H1 (cell line): ENCODE data around the gene DDX1. TPM values are rescaled to one million over a fixed set of nuclear protein-coding genes. Genes with fewer than 3 reads are reported as not detected.

Experiments used
- CTCF ChIA-PET: fragments of 300-600 bp; sonication (Branson Sonifier 250); formaldehyde crosslinking; loops from one replicate; lab custom pipeline; 2021; ENCODE audit not compliant: partially characterized antibody; lab: Charles Lee
- POLR2A ChIA-PET: fragments of 300-600 bp; sonication (Branson Sonifier 250); formaldehyde crosslinking; loops from one replicate; lab custom pipeline; 2021; ENCODE audit warnings: inconsistent platforms; ENCODE audit not compliant: partially characterized antibody; lab: Charles Lee
- DNase-seq, 2 experiments: peaks; one replicate each; pipeline versions ENCODE4 v3.0.0 to v3.0.0-alpha.2; 2010 to 2022; ENCODE audit warnings: low spot score in 2 of 2, low read depth in 1 of 2, mixed read lengths in 1 of 2
- FAIRE-seq: peaks from 2 replicates; lab custom pipeline; 2011; peaks lifted over from hg19 to GRCh38; lab: Jason Lieb, UNC
- H2AFZ ChIP-seq: 2 replicates; pipeline ENCODE4 v1.8.1; 2012; ENCODE audit warnings: low read length, inconsistent platforms
- H2AK5ac ChIP-seq: 2 replicates; pipeline ENCODE4 v1.6.1; 2013; ENCODE audit warnings: low read depth, low read length
- H2BK120ac ChIP-seq: replicated peaks from 2 replicates; pipeline ENCODE3; 2013; ENCODE audit warnings: low read depth, low read length, inconsistent platforms
- H2BK12ac ChIP-seq: 2 replicates; pipeline ENCODE4 v1.6.1; 2013; ENCODE audit warnings: low read depth, low read length
- H2BK15ac ChIP-seq: 2 replicates; pipeline ENCODE4 v1.6.1; 2013; ENCODE audit warnings: low read length
- H2BK20ac ChIP-seq: 2 replicates; pipeline ENCODE4 v1.6.1; 2013; ENCODE audit warnings: low read length
- H2BK5ac ChIP-seq: 2 replicates; pipeline ENCODE4 v1.6.1; 2013; ENCODE audit warnings: low read depth, low read length
- H3K14ac ChIP-seq: 2 replicates; pipeline ENCODE4 v1.6.1; 2013; ENCODE audit warnings: inconsistent platforms; ENCODE audit not compliant: insufficient read length
- H3K18ac ChIP-seq: 2 replicates; pipeline ENCODE4 v1.6.1; 2013; ENCODE audit warnings: low read length; ENCODE audit errors: extremely low read depth
- H3K23ac ChIP-seq: 2 replicates; pipeline ENCODE4 v1.6.1; 2013; ENCODE audit warnings: inconsistent platforms; ENCODE audit not compliant: insufficient read length
- H3K23me2 ChIP-seq: 2 replicates; pipeline ENCODE4 v1.6.1; 2013; ENCODE audit warnings: low read depth, low read length
- H3K27ac ChIP-seq: 2 replicates; pipeline ENCODE4 v1.6.1; 2011; ENCODE audit warnings: low read depth, low read length, inconsistent platforms
- H3K27me3 ChIP-seq, 4 experiments: replicated peaks in 1 of 4; 1 replicate in 1 of 4; 2 replicates in 3 of 4; pipeline versions ENCODE4 v1.6.1 to v1.8.1; 2011 to 2013; ENCODE audit warnings: low read length in 3 of 4, mild to moderate bottlenecking in 3 of 4, inconsistent platforms in 2 of 4, mixed read lengths in 2 of 4, moderate library complexity in 1 of 4; ENCODE audit not compliant: control insufficient read depth in 3 of 4, insufficient read depth in 3 of 4; ENCODE audit errors: extremely low read depth in 1 of 4
- H3K36me3 ChIP-seq, 4 experiments: 2 replicates each; pipeline versions ENCODE4 v1.6.1 to v1.8.1; 2011 to 2013; ENCODE audit warnings: mild to moderate bottlenecking in 4 of 4, low read length in 3 of 4, moderate library complexity in 2 of 4, control low read depth in 1 of 4, inconsistent platforms in 1 of 4; ENCODE audit not compliant: insufficient read depth in 4 of 4, control insufficient read depth in 2 of 4
- H3K4ac ChIP-seq: replicated peaks from 2 replicates; pipeline ENCODE3; 2013; ENCODE audit warnings: low read length, low read depth, mixed read lengths, inconsistent platforms; ENCODE audit not compliant: insufficient read length
- H3K4me1 ChIP-seq, 4 experiments: replicated peaks in 1 of 4; 1 replicate in 1 of 4; 2 replicates in 3 of 4; pipeline versions ENCODE4 v1.6.1 to v1.8.1; 2011 to 2013; ENCODE audit warnings: low read length in 3 of 4, inconsistent platforms in 2 of 4, mixed read lengths in 1 of 4; ENCODE audit not compliant: insufficient read depth in 4 of 4, control insufficient read depth in 3 of 4
- H3K4me2 ChIP-seq, 2 experiments: 2 replicates each; pipeline versions ENCODE4 v1.6.1 to v1.8.1; 2011 to 2013; ENCODE audit warnings: low read depth in 2 of 2, low read length in 2 of 2, control low read depth in 1 of 2, inconsistent platforms in 1 of 2, mild to moderate bottlenecking in 1 of 2; ENCODE audit not compliant: insufficient read depth in 1 of 2
- H3K4me3 ChIP-seq, 4 experiments: fragments of 200-600, 300-600 bp in 1 of 4; sonication (generic), shearing (Covaris generic), sonication (Bioruptor Twin) in 1 of 4; 2 replicates each; pipeline versions ENCODE4 v1.5.1 to v1.8.1; 2011 to 2016; ENCODE audit warnings: low read length in 4 of 4, low read depth in 3 of 4, control low read depth in 2 of 4, inconsistent platforms in 2 of 4, mild to moderate bottlenecking in 2 of 4, mixed read lengths in 1 of 4, moderate library complexity in 1 of 4; ENCODE audit not compliant: insufficient read depth in 2 of 4; ENCODE audit errors: extremely low read depth in 1 of 4
- H3K56ac ChIP-seq: replicated peaks from 2 replicates; pipeline ENCODE3; 2013; ENCODE audit warnings: low read depth, mild to moderate bottlenecking, mixed read lengths, low read length, inconsistent platforms; ENCODE audit not compliant: insufficient read length
- H3K79me1 ChIP-seq: 2 replicates; pipeline ENCODE4 v1.6.1; 2013; ENCODE audit warnings: low read depth, low read length, control low read depth
- H3K79me2 ChIP-seq, 2 experiments: 2 replicates each; pipeline versions ENCODE4 v1.6.1 to v1.8.1; 2012 to 2013; ENCODE audit warnings: low read length in 2 of 2, mild to moderate bottlenecking in 2 of 2, inconsistent platforms in 1 of 2; ENCODE audit not compliant: insufficient read depth in 2 of 2, control insufficient read depth in 1 of 2
- H3K9ac ChIP-seq, 4 experiments: replicated peaks in 1 of 4; 1 replicate in 1 of 4; 2 replicates in 3 of 4; pipeline versions ENCODE4 v1.6.1 to v1.8.1; 2011 to 2013; ENCODE audit warnings: low read depth in 3 of 4, low read length in 3 of 4, control low read depth in 2 of 4, mild to moderate bottlenecking in 2 of 4, moderate library complexity in 2 of 4, inconsistent platforms in 1 of 4; ENCODE audit errors: extremely low read depth in 1 of 4
- H3K9me3 ChIP-seq, 2 experiments: 2 replicates each; pipeline versions ENCODE4 v1.6.1 to v1.8.1; 2012 to 2013; ENCODE audit warnings: mild to moderate bottlenecking in 2 of 2, moderate library complexity in 2 of 2, control low read depth in 1 of 2, inconsistent platforms in 1 of 2, low read depth in 1 of 2, low read length in 1 of 2, mixed read lengths in 1 of 2; ENCODE audit not compliant: insufficient read depth in 2 of 2
- H4K20me1 ChIP-seq, 2 experiments: replicated peaks in 1 of 2; 2 replicates each; pipeline versions ENCODE3 to v1.8.1; 2011 to 2013; ENCODE audit warnings: inconsistent platforms in 2 of 2, low read length in 2 of 2, mild to moderate bottlenecking in 1 of 2; ENCODE audit not compliant: insufficient read depth in 2 of 2, control insufficient read depth in 1 of 2
- H4K5ac ChIP-seq: 2 replicates; pipeline ENCODE4 v1.6.1; 2013; ENCODE audit warnings: low read length, low read depth, mixed read lengths, inconsistent platforms; ENCODE audit not compliant: insufficient read length
- H4K8ac ChIP-seq: 2 replicates; pipeline ENCODE4 v1.8.0; 2013; ENCODE audit warnings: mild to moderate bottlenecking, moderate library complexity, low read length, inconsistent platforms; ENCODE audit not compliant: insufficient read depth; ENCODE audit errors: extremely low read depth
- H4K91ac ChIP-seq: replicated peaks from 2 replicates; pipeline ENCODE3; 2013; ENCODE audit warnings: low read length, mixed read lengths, inconsistent platforms; ENCODE audit not compliant: insufficient read length
- BCL11A ChIP-seq, 2 experiments: IDR thresholded peaks; one replicate each; pipeline ENCODE4 v1.6.1; 2011; ENCODE audit warnings: low read depth in 2 of 2, low read length in 2 of 2, mild to moderate bottlenecking in 2 of 2
- WGBS, 2 experiments: shearing (Covaris generic) in 1 of 2; methylation state at CpG; one replicate each; pipeline versions ENCODE4 v1.1.6 to v1.1.7; 2013 to 2015; ENCODE audit warnings: low lambda C conversion rate in 2 of 2, mixed read lengths in 2 of 2, inconsistent platforms in 1 of 2, low coverage in 1 of 2, missing lambda C conversion rate in 1 of 2; ENCODE audit not compliant: insufficient replicate concordance in 2 of 2, insufficient coverage in 1 of 2, insufficient read length in 1 of 2; ENCODE audit errors: extremely low coverage in 1 of 2, missing lambda C conversion rate in 1 of 2; 5-methylcytosine and 5-hydroxymethylcytosine counted together
- polyA plus RNA-seq, 7 experiments: library from polyadenylated mRNA; depleted of rRNA in 3 of 7; stranded (reverse) in 5 of 7; unstranded in 2 of 7; fragments of >200 nt in 5 of 7; fragments of 200-250 nt in 2 of 7; gene quantifications; 1 replicate in 5 of 7; 2 replicates in 1 of 7; 4 replicates in 1 of 7; pipeline versions ENCODE4 v1.2.1 to v1.2.3, GENCODE V29; 2011 to 2013; ENCODE audit warnings: missing spikeins in 2 of 7, mixed read lengths in 2 of 7
- total RNA-seq: library from RNA; stranded (reverse); fragmentation: NEBNext Ultra II Directional; extraction: Animal tissue kit (Norgen Biotek cat#: 25700); gene quantifications from 2 replicates; pipeline ENCODE4 v1.2.1, GENCODE V29; 2021

Gene DDX1
- total and polyA plus RNA-seq, 2 of the 8 experiments (the other 6 are each of a cell fraction or from before 2014, with no cell fraction given): 51.1 to 161 TPM

DNA sequence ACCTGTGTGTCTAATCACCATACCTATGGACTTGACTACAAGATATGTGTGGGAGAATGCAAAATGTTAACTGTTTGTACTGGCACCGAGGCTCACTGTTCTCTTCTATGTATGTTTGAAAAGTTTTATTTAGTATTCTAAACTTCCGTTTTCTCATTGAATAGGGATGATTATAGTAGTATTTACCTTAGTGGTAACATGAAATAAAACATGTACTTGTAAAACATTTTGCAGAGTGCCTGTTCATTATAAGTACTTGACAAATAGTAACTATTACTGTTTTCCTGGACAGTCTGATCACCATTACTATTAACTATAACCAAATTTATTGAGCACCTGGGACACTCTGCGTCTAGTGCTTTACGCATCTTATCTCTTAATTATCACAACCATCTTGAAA is 24.8 kb downstream of the DDX1 start:
- no peak overlapping the region for H2AK5ac ChIP-seq
- no peak overlapping the region for H3K18ac ChIP-seq
- no peak overlapping the region for H3K4me3 ChIP-seq
- H4K20me1 ChIP-seq: peaks cover 2 to 6% of the 10 kb centered on the region in 2 experiments
- H3K79me2 ChIP-seq: no peaks in the 10 kb centered on the region
- TF ChIP-seq BCL11A (IDR thresholded peaks at IDR 0.05; ENCODE audit: low read depth in 2 of 2, low read length in 2 of 2): no peak
- ChIA-PET POLR2A (no interaction called here), CTCF (interaction anchor here (0.8 kb wide), 1 partner anchor 20 kb away, joined by 3 read pairs; no protein-coding TSS in a partner anchor)
- DNase-seq (no peak), FAIRE-seq (no peak)
- peaks cover 2% of the 10 kb centered on the region; the same call in 1 of the 2 replicates for H3K79me1 ChIP-seq
- H3K9me3 ChIP-seq: peaks cover 0 to 3% of the 10 kb centered on the region in 2 experiments; a peak in 1 of 4 replicates
- H2AFZ ChIP-seq: no peak overlapping the region
- WGBS, 2 experiments: 93% methylated on average over 4 of the region's 4 CpGs; no CpG with 5 or more reads in 1 of the 2 experiments
- H3K4me2 ChIP-seq: no peak overlapping the region
- H2BK20ac ChIP-seq: no peak overlapping the region
- peaks cover 16 to 69% (median 40%) of the 10 kb centered on the region in 4 experiments for H3K36me3 ChIP-seq
- H4K8ac ChIP-seq: no peak overlapping the region
- H3K14ac ChIP-seq: no peak overlapping the region
- no peak overlapping the region for H2BK5ac ChIP-seq
- no peak overlapping the region for H4K5ac ChIP-seq
- H4K91ac ChIP-seq: no peak overlapping the region
- H3K27me3 ChIP-seq: no peaks in the 10 kb centered on the region
- no peak overlapping the region for H2BK15ac ChIP-seq
- H3K27ac ChIP-seq: no peak overlapping the region
- no peaks in the 10 kb centered on the region for H3K23me2 ChIP-seq
- no peak overlapping the region for H3K56ac ChIP-seq
- no peak overlapping the region for H2BK120ac ChIP-seq
- H3K23ac ChIP-seq: no peak overlapping the region
- H3K4ac ChIP-seq: no peak overlapping the region
- H2BK12ac ChIP-seq: no peak overlapping the region
- peak overlapping the region in 1 of 4 experiments; percentile 34; a peak in 1 of 7 replicates for H3K9ac ChIP-seq
- no peaks in the 10 kb centered on the region for H3K4me1 ChIP-seq
